NCI-H460 (cell line): Measurements from ENCODE around the gene KCNK3. TPM values are rescaled to one million over a fixed set of nuclear protein-coding genes. Genes with fewer than 3 reads are reported as not detected.
"Not testable (repeated sequence)": the region's sequence is repeated elsewhere in the genome, so short reads cannot be mapped to it uniquely, and the experiment has no call there.

Experiments used
- DNase-seq: peaks from one replicate; pipeline ENCODE4 v3.0.0-alpha.2; 2016; ENCODE audit warnings: low read depth; ENCODE audit errors: extremely low read depth
- polyA plus RNA-seq: library from polyadenylated mRNA; depleted of rRNA; stranded (reverse); fragments of >200 nt; gene quantifications from 2 replicates; pipeline ENCODE4 v1.2.3, GENCODE V29; 2014; cell fraction: nucleus; rRNA removed
- total RNA-seq: library from RNA; depleted of rRNA; stranded (reverse); fragments of >200 nt; shearing (Covaris generic); gene quantifications from 2 replicates; pipeline ENCODE4 v1.2.3, GENCODE V29; 2014; rRNA removed

Gene KCNK3
- 0.87 and 1.2 TPM in 2 replicates for total RNA-seq
- polyA plus RNA-seq: 0.70 and 1.1 TPM in 2 replicates

DNA sequence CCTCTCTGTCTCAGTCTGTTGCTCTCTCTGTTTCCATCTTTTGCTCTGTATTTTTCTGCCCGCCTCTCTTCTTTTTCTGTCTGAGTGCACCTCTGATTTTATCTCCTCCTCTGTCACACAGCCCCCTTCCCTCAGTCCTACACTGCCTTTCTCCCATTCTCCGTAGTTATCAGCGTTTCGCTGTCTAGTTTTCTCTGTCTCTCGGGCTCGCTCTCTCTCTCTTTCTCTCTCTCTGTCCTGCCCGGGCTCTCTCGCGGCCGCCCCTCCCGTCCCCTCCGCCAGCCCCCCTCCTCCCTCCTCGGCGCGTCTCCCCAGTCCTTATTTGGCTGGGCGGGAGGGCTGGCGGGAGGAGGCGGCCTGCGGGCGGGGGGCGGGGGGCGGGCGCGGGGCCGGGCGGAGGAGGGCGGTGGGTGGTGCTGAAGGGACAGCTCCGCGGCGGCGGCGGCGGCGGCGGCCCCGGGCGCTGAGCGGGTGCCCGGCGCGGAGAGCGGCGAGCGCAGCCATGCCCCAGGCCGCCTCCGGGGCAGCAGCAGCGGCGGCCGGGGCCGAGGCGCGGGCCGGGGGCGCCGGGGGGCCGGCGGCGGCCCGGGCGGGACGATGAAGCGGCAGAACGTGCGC lies at the start of gene KCNK3:
TSS of gene KCNK3 (plus strand) at position 444 of the 618 bp plus-strand sequence. CDS start at position 598, 154 bp downstream.
- peak; percentile 41 for DNase-seq

DNA sequence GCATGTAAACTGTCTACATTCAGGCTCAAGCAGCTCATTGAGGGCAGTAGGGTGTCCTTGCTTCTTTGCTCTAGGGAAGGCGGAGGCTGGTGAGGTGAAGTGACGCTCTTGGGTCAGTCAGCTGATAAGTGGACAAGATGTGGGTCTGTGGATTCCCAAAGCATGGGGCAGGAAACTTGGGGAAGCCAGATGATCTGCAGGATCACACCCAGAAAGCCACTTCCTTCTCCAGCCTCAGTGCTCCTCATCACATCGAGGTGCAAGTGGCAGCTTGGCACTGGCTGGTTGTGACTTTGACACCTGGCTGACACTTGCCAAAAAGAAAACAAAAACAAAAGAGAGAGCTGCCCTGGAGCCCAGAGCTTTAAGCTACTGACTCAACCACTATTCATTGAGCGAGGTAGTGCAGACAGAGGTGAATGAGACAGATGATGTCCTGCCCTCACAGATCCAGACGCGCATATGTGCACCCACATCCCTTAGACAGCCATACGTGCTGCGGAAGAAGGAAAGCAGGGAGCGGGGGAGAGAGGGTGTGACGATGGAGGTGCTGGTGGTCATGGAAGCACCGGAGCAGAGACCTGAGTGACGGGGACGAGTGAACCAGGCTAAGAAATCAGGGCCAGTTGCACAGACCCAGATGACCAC lies 48.2 kb upstream of the KCNK3 start:
- no peak for DNase-seq

DNA sequence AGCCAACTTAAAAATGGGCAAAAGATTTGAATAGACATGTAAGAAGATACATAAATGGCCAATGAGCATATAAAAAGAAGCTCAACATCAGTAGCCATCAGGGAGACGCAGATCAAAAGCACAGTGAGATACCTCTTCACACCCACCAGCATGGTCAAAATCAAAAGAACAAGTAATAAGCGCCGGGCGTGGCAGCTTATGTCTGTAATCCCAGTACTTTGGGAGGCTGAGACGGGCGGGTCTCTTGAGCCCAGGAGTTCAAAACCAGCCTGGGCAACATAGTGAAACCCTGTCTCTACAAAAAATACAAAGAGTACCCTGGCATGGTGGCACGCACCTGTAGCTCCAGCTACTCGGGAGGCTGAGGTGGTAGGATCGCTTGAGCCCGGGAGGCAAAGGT lies 46.8 kb upstream of the KCNK3 start:
- DNase-seq: no peak

DNA sequence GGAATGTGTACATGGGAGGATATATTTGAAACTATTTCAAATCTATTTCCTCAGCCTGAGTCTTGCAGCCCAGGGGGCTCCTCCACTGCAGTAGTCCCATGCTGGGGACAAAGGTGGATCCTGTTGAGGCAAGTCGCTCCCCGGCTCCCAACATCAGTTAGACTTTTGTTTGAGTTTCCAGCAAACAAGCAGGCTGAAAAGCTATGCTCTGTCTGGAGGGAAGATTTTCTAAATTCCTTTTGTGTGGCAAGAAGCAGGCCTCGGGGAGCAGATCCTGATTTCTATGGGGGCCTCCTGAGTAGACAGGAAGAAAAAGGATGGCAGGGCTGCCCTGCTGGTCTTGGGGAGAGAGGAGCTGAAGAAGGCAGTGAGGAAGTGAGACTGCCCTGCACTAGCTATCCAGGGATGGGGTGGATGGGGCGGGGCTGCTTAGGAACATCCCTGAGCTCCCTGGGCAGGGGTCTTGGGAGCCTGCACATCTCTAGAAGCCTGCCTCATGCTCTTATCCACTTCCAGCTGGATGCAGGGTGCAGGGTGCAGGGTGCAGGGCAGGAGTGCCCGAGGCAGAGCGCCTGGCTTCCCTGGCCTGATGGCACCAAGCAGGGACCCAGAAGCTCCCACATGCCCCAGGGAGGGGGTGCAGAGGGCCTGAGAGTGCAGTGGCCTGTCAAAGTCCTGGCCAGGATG lies 45.4 kb upstream of the KCNK3 start:
- no peak for DNase-seq

DNA sequence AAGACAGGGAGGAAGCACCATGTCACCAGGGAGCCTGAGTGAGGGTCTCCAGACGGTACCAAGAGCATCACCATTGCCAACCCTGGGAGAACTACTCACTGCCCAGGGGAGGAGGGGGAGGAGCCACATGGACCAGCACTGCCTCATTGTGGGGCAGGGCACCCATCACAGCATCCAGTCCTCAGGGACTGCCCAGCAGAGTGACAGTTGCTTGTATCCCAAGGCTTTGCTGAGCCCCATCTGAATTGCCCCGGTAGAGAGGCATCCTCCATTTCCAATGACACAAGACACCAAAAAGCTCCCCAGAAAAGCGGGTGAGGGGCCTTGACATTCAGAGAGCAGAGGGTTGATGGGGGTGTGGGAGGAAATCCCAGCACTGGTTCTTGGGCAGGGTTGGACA lies 44.5 kb upstream of the KCNK3 start:
- no peak for DNase-seq

DNA sequence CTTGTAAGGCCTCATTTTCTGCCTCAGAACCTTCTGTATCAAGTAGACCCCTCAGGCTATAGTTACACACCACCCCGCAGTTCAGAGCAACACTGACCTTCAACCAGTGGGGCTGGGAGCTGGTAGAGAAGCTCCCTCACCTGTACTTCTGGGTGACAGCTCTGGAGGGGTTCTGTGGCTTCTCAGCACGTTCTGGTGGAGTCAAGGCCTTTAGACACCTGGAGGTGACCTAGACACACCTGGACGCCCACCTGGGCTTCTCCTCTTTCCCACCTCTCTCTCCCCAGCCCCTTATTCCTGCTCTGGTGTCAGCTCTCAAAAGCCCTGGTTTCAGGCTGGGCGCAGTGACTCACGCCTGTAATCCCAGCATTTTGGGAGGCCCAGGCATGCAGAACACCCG lies 44.0 kb upstream of the KCNK3 start:
- no peak for DNase-seq

DNA sequence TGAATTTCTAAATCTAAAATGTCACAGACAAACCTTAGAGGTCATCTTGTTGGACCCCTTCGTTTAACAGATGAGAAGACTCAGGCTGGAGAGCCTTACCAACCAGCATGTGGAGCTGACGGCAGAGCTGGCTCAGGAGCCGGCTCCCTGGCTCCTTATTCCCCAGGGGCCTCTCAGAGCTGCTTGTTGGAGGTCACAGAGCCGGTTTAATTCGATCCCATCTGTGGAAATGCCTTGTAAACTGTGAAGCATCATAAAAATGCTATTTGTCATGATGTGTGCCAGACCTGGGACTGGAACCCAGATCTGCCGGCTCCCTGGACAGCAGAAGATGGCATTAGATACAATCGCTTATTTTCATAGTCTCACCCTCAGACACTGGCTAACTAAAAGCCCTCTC lies 43.2 kb upstream of the KCNK3 start:
- DNase-seq: no peak

DNA sequence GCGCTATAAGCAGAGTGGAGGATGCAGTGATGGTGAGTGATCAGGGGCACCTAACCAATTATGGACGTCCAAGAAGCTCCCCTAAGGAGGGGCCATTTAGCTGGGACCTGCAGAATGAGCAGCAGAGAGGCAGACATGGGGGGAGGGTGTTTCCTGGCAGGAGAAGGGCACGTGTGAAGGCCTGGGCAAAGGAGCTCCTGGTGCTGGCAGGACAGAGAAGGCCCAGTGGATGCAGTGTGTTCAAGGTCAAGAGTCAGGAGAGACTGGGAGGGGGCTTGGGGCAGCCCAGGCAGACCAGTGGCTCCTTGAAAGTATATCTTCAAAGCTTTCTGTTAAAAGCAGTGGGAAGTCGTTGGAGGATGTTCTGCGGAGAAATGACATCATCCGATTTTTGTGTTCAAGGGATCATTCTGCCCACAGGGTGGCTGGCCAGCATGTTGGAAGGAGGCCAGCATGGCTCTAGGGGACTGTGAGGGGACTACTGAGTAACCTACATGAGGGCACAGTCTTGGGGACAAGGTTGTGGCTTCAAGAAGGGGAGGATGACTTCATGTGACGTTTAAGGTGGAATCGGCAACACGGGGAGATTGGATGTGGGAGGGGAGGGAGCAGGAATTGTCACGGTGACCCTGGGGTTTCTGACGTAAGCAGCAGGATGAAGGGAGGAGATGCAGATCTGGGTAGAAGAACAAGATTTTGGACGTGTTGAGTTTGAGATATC lies 42.4 kb upstream of the KCNK3 start:
- no peak for DNase-seq

DNA sequence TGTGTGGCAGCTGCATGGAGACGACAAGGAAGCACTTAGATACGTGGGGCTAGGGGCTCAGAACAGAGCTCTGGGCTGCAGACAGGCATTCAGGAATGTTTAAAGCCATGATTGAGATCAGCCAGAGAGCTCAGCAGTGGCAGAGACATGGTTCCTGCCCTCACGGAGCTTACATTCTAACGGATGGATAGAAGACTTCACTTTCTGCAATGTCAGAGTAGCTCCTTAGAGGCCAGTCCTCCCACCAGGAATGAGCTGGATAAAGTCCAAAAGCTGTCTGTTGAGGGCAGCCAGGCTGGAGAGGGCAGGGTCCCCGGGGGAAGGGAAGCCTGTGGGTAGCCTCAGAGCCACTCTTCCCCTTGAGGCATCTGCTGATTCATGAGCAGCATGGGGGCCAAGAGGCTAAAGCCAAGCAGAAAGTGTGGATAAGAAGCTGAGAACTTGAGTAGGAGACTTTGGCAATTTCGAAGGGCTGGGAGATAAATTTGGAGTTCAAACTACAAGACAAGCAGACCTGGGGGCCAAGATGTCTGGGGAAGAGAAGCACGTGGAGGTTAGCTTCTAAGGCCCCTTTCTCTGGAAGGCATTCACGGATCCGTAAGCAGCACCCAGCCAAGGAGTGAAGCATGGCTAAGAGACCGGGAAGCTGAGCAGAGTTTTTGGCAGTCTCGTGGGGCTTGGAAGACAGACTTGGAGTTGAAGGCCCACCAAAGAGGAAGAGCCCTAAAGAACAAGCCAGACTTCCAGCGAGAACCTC lies 41.6 kb upstream of the KCNK3 start:
- DNase-seq: no peak

DNA sequence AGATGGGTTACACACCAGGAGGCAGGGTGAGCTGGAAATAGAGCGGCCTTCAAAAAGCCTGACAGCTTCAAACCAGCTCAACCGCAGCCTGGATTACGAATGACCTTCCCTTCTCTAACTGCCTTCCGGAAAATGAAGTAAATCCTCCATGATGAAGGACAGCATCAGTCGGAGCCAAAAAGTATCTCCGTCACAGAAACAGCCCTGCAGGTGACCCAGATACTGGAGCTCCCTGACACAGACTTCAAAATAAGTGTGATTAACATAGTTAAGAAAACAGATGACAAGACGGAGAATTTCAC lies 41.1 kb upstream of the KCNK3 start:
- no peak for DNase-seq

DNA sequence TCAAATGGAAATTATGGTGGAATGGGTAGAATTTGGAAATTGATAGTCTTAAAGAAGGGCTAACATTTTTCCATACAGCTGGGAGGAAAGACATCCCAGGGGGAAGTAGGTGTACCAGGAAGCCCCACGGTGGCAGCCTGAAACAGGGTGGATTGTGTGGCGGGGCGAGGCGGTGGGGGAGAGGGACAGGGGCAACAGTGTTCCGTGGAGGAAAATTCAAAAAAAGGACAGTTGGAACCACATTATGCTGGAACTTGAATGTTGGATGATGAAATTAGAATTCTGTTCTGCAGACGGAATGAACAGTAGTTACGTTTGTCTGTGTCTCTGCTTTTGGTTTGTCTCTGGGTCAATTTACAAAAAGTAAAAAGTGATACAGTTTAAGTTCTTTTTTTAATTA lies 40.7 kb upstream of the KCNK3 start:
- no peak for DNase-seq

DNA sequence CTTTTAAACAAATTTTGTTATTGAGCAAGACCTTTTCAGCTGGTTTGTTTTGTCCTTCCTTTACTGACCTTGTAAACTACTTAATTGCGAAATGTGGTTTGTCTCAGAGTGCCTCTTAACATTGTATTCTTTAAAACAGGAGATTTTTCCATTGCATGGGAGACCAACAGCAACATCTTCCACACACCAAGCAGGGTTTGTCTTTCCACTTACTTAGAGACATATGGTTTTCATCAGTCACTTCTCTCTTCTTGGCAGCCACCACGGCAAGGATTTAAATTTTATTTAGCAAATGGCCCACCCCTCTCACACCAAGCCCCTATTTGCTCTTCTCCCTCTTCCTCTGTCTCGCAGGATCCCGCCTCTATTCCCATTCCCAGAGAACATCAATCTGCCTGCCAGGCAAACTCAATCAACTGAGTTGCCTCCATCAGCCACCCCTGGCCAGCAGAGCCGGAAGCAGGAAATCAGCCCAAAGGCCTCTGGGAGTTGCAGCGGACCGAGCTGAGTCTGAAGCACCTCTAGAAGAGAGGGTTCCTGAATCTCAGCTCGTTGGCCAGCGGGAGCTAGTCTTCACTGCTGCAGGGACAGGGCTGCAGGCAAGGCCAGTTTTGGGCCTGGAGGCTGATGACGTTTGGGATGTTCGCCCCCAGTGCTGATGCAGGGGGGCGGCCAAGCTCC lies 40.0 kb upstream of the KCNK3 start:
- DNase-seq: no peak

DNA sequence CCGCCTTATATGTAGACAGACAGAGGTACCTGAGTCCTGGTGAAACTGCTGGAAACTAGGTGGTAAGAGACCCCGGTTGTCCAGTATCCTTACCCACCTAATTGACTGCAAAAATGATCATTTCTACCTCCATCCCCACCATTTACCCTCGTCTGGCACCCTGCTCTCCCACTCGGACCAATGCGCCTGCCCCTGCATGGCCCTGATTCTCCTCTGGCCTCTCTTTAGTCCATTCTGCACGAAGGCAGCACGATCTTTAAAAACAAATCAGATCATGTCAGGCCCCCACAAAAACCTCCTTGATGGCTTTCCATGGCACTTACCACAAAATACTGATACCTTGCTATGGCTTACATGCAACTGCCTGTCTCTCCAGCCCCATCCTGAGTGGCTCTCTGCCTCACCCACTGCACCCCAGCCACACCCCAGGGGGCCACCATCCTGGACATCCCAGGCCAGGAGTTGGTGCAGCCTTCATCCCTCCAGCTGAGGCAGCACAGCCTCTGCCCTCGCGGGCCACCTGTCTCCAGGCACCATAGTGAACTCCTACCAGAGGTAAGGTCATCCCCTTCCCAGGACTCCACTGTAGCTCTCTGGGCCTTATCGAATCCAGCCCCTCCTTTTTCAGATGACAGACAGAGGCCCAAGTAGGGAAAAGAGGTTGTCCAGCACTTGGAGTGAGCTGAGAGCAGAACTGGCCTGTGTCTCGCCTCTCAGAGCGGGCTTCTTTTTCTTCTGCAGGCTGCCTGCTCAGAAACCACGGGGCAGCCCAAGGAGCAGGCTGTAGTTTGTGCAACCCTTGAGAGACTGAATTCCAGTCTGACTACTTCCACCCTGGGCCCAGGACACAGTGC lies 39.1 kb upstream of the KCNK3 start:
- DNase-seq: no peak

DNA sequence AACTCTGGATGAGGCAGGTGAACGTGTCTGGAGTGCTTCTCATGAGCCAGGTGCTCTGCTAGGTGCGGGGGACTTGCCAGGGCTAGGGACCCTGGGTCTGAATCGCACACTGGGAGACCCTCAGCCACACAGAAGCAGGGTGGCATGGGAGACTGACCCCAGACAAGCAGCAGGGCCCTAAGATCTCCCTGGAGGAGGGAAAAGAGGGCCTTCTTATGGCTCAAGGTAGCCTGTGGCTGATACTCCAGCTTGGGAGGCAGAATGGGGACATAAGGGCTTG lies 38.5 kb upstream of the KCNK3 start:
- no peak for DNase-seq

DNA sequence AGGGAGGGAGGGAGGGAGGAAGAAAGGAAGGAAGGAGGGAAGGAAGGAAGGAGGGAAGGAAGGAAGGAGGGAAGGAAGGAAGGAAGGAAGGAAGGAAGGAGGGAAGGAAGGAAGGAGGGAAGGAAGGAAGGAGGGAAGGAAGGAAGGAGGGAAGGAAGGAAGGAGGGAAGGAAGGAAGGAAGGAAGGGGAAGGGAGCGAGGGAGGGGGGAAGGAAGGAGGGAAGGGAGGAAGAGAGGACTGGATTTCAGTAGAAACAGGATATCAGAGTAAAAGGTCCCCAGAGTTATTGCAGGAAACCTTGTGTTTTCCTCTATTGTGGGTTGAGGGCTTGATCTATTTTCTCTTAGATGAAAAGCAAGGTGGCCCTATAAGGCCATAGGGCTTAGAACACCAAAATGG lies 37.4 kb upstream of the KCNK3 start:
- DNase-seq: not testable (repeated sequence)

DNA sequence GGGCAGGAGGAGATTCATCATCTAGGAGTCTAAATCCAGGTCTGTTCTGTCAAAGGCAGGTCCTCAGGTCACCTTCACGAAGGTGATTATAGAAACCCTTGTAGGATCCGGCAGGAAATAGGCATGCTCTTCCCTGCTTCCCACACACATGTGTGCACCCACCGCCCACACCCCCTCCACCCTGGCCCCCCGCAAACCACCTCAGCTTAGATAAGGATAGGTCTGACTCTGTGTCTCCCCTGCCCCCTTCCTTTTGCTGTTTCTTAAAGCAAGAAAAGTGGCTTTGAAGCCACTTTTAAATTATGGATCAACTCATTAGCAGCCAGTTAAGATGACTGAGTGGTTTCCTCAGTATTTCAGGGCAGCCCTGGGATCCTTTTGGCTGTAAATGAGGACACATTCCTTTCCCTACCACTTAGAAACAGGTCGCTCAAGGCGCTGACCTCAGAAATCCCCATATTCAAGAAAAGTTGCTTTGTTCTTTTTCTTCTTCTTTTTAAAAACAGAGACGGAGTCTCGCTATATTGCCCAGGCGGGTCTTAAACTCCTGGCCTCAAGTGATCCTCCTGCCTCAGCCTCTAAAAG lies 36.8 kb upstream of the KCNK3 start:
- no peak for DNase-seq

DNA sequence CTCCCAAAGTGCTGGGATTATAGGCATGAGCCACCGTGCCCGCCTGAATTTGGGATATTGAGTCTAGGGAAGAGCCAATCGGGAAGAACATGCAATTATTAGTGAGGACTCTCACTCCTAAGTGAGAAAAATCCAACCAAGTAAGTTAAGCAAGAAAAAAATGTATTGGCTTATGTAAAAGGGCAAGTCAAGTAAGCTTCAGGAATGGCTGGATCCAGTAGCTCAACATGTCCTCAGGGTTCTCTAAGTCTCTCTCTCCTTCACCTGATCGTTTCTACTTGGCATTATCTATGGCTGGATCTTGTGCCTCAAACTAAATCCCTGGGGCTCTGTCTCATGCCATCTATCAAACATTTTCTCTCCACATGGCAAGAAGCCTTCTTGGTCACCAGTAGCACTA lies 35.3 kb upstream of the KCNK3 start:
- DNase-seq: no peak

DNA sequence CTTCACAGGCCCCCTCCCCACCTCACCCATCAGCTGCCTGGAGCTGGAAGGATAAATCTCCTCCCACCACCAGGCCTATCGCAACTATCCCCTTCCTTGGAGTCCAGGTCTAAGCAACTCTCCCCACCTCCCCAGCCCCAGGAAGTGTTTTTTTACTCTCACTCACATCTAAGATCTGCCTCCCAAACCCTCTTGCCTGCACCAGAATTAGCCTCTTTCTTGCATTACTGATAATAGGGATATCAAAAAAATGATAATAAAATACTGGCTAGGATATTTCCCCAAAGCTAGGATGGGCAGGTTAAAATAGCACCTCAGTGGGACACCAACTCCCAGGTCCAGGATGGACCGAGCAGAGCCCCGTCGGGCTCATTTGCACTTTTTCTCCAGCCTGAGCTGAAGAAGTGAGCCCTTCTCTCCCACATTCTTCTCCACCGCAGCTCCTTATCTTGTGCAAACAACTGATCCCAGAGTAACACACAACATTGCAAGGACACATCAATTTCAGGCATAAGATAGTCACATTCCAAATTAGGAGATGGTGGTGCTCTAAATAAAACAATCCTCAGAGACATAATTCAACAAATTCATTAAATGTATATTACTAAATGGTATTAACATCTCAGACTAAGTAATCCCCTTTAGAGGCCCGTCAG lies 33.7 kb upstream of the KCNK3 start:
- no peak for DNase-seq
